Activated CD4-positive, alpha-beta T cell treated with anti-CD3 and anti-CD28 coated beads for 36 hours (primary cell): ENCODE data around the gene SLC12A5. TPM values are rescaled to one million over a fixed set of nuclear protein-coding genes. Genes with fewer than 3 reads are reported as not detected.
"Not testable (repeated sequence)": the region's sequence is repeated elsewhere in the genome, so short reads cannot be mapped to it uniquely, and the experiment has no call there.

ENCODE experiments used
- ATAC-seq: fragments of 200-7000 bp; cut with Tn5 transposase; one replicate; pipeline ENCODE4 v1.10.0; 2021; ENCODE audit warnings: mild to moderate bottlenecking, moderate library complexity
- CTCF ChIA-PET: fragments of 350-600 bp; sonication (Branson Sonifier 250); formaldehyde crosslinking; loops from one replicate; lab custom pipeline; 2021; ENCODE audit warnings: antibody characterized with exemption; lab: Charles Lee
- POLR2A ChIA-PET: fragments of 350-600 bp; sonication (Branson Sonifier 250); formaldehyde crosslinking; loops from one replicate; lab custom pipeline; 2021; ENCODE audit warnings: antibody characterized with exemption, inconsistent platforms; lab: Charles Lee
- DNase-seq: peaks from one replicate; pipeline ENCODE4 v3.0.0-alpha.2; 2020
- H3K27ac Mint-ChIP-seq: one replicate; pipeline ENCODE4 v1.8.0; 2021; ENCODE audit warnings: mixed read lengths
- H3K27me3 Mint-ChIP-seq: one replicate; pipeline ENCODE4 v1.8.0; 2021; ENCODE audit warnings: mixed read lengths
- H3K36me3 Mint-ChIP-seq: one replicate; pipeline ENCODE4 v1.8.0; 2021; ENCODE audit warnings: low read depth, mixed read lengths
- H3K4me1 Mint-ChIP-seq: one replicate; pipeline ENCODE4 v1.8.0; 2021; ENCODE audit warnings: mixed read lengths
- H3K4me3 Mint-ChIP-seq: one replicate; pipeline ENCODE4 v1.8.0; 2021; ENCODE audit warnings: mild to moderate bottlenecking, moderate library complexity, mixed read lengths
- H3K9me3 Mint-ChIP-seq: one replicate; pipeline ENCODE4 v1.8.0; 2021; ENCODE audit warnings: low read depth, mixed read lengths
- intact Hi-C, 2 experiments: fragments of 100-400 bp; cut with DNase I in 1 of 2; cut with micrococcal nuclease in 1 of 2; formaldehyde crosslinking; loops; one replicate each; pipeline versions ENCODE4 v1.14.2 to v1.15.1; 2022 to 2024; cut with DNase I, micrococcal nuclease
- total RNA-seq, 2 experiments: library from RNA; stranded (reverse); gene quantifications; one replicate each; pipeline ENCODE4 v1.2.3, GENCODE V29; 2021

SLC12A5 gene
- total RNA-seq, 2 experiments from 2014 or later, result 0.49 to 0.73 TPM

DNA sequence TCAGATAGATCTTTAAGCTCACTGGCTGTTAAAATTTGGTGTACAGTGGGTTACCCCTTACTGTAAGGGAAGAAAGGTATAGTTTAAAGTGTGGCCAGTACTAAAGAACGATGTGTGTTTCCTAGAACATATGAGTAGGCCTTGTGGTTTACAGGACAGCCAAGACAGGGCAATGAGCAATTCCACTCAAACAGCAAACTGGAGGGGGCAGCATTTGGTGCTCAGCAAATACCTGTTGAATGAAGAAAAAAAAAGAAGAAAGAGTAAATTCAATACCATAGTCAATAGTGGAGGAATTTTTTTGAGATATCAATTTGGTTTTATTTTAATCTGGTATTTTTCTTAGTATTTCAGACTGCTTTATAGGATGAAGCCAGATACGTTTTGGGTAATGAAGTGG lies 64.5 kb downstream of the SLC12A5 start:
- CTCF ChIA-PET, result no interaction called here

GRCh38 chr20:46099491-46100287 lies 70.7 kb downstream of the SLC12A5 start:
- H3K9me3 Mint-ChIP-seq, result no peaks in the 10 kb centered on the region
- H3K27ac Mint-ChIP-seq, result no peak overlapping the region
- H3K4me1 Mint-ChIP-seq, result no peaks in the 10 kb centered on the region
- peaks cover 32% of the 10 kb centered on the region for H3K27me3 Mint-ChIP-seq
- H3K36me3 Mint-ChIP-seq, result no peaks in the 10 kb centered on the region
- ATAC-seq (no peak), DNase-seq (peak; percentile 34)
- intact Hi-C loops, result no loop called here
- ChIA-PET CTCF (interaction anchor here (1.1 to 1.6 kb wide), 2 partner anchors 12 to 77 kb away, joined by 3 to 5 read pairs; no protein-coding TSS in a partner anchor), POLR2A (no interaction called here)
- H3K4me3 Mint-ChIP-seq, result no peak overlapping the region

More for the DNA sequence above, 64.5 kb downstream of the SLC12A5 start:
- Mint-ChIP-seq H3K4me3 (no peak overlapping the region), H3K36me3 (no peaks in the 10 kb centered on the region), H3K27ac (no peak overlapping the region), H3K27me3 (peaks cover 2% of the 10 kb centered on the region), H3K4me1 (peaks cover 9% of the 10 kb centered on the region), H3K9me3 (no peaks in the 10 kb centered on the region)
- ATAC-seq, result no peak
- no peak for DNase-seq
- POLR2A ChIA-PET, result no interaction called here
- intact Hi-C loops, result loop anchor here in 1 of 2 experiments (5.0 kb wide), 1 partner anchor 731 kb away; the partner anchor contains the start of gene SYS1

GRCh38 chr20:46100444-46100843 lies 71.4 kb downstream of the SLC12A5 start:
- DNase-seq, H3K9me3 Mint-ChIP-seq, H3K4me1 Mint-ChIP-seq, H3K36me3 Mint-ChIP-seq, H3K4me3 Mint-ChIP-seq, ATAC-seq, intact Hi-C loops, H3K27ac Mint-ChIP-seq: not testable (repeated sequence)
- CTCF ChIA-PET, result interaction anchor here (1.6 kb wide), 1 partner anchor 12 kb away, joined by 5 read pairs; no protein-coding TSS in a partner anchor
- POLR2A ChIA-PET, result interaction anchor here (0.6 kb wide), 1 partner anchor 139 kb away, joined by 3 read pairs; no protein-coding TSS in a partner anchor
- H3K27me3 Mint-ChIP-seq, result peaks cover 38% of the 10 kb centered on the region

- POLR2A ChIA-PET, result interaction anchor here (0.6 kb wide), 1 partner anchor 139 kb away, joined by 3 read pairs; no protein-coding TSS in a partner anchor
- DNase-seq (no peak), ATAC-seq (no peak)
- H3K4me1 Mint-ChIP-seq, result no peaks in the 10 kb centered on the region
- intact Hi-C loops, result no loop called here
- H3K9me3 Mint-ChIP-seq, result no peaks in the 10 kb centered on the region
- H3K27ac Mint-ChIP-seq, result no peak overlapping the region
- no peaks in the 10 kb centered on the region for H3K36me3 Mint-ChIP-seq
- H3K4me3 Mint-ChIP-seq, result no peak overlapping the region
- peaks cover 40% of the 10 kb centered on the region for H3K27me3 Mint-ChIP-seq
- CTCF ChIA-PET, result no interaction called here
These were observed 72.0 kb downstream of the SLC12A5 start for GRCh38 chr20:46100988-46101387.

- ChIA-PET CTCF (no interaction called here), POLR2A (no interaction called here)
- peaks cover 44% of the 10 kb centered on the region for H3K27me3 Mint-ChIP-seq
These were observed 72.9 kb downstream of the SLC12A5 start for GRCh38 chr20:46101957-46102356.

DNA sequence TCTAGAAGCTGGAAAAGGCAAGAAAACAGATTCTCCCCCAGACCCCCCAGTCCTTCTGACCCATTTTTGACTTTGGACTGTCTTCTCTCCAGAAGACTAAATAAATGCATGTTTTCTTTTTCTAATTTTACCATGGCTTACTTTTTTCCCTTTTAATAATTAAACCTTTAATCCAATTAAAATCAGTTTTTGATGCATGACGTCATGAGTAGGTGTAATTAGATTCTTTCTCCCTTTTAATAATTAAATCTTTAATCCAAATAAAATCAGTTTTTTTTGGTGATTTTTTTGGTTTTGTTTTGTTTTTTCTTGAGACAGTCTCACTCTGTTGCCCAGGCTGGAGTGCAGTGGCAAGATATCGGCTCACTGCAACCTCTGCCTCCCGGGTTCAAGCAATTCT lies 73.9 kb downstream of the SLC12A5 start:
- CTCF ChIA-PET, result interaction anchor here (1.0 kb wide), 1 partner anchor 30 kb away, joined by 3 read pairs; no protein-coding TSS in a partner anchor
- no peak overlapping the region for H3K27ac Mint-ChIP-seq
- no peaks in the 10 kb centered on the region for H3K9me3 Mint-ChIP-seq
- DNase-seq (no peak), ATAC-seq (no peak)
- H3K4me3 Mint-ChIP-seq, result no peak overlapping the region
- no peaks in the 10 kb centered on the region for H3K4me1 Mint-ChIP-seq
- H3K27me3 Mint-ChIP-seq, result peaks cover 48% of the 10 kb centered on the region
- intact Hi-C loops, result no loop called here
- no peaks in the 10 kb centered on the region for H3K36me3 Mint-ChIP-seq
- POLR2A ChIA-PET, result no interaction called here

More at GRCh38 chr20:46101957-46102356, 72.9 kb downstream of the SLC12A5 start:
- no peaks in the 10 kb centered on the region for H3K4me1 Mint-ChIP-seq
- no peaks in the 10 kb centered on the region for H3K9me3 Mint-ChIP-seq
- no peak overlapping the region for H3K4me3 Mint-ChIP-seq
- ATAC-seq (no peak), DNase-seq (no peak)
- H3K27ac Mint-ChIP-seq, result no peak overlapping the region
- no peaks in the 10 kb centered on the region for H3K36me3 Mint-ChIP-seq
- intact Hi-C loops, result no loop called here

- Mint-ChIP-seq H3K27me3 (peaks cover 50% of the 10 kb centered on the region), H3K4me1 (no peaks in the 10 kb centered on the region), H3K27ac (no peak overlapping the region), H3K4me3 (no peak overlapping the region), H3K36me3 (no peaks in the 10 kb centered on the region), H3K9me3 (no peaks in the 10 kb centered on the region)
- intact Hi-C loops, result no loop called here
- DNase-seq (no peak), ATAC-seq (no peak)
- ChIA-PET CTCF (interaction anchor here (0.8 kb wide), 1 partner anchor 91 kb away, joined by 3 read pairs; no protein-coding TSS in a partner anchor), POLR2A (interaction anchor here (0.6 kb wide), 1 partner anchor 297 kb away, joined by 3 read pairs; no protein-coding TSS in a partner anchor)
These were observed 75.2 kb downstream of the SLC12A5 start for GRCh38 chr20:46104262-46104661.

DNA sequence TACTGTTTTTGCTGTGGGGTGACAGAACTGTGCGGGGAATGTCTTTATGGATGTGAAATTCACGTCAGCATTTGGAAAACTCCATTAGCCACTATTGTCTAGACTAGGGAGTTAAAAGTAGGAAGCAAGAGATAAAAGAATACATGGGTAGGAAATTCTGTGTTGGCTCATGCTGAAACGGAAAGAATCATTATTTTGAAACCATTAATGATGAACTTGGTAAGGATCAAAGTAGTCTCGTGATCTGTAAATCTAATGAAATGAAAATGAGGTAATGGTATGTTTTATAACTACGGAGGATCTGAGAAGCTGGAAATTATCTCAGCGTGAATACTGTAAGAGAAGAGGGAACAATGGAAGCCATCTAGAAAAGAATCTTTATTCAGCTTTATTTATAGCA lies 78.0 kb downstream of the SLC12A5 start:
- Mint-ChIP-seq H3K4me1 (peaks cover 8% of the 10 kb centered on the region), H3K9me3 (no peaks in the 10 kb centered on the region), H3K27me3 (peaks cover 44% of the 10 kb centered on the region), H3K27ac (no peak overlapping the region), H3K4me3 (no peak overlapping the region), H3K36me3 (no peaks in the 10 kb centered on the region)
- ChIA-PET CTCF (interaction anchor here (0.7 to 1.5 kb wide), 3 partner anchors 10 to 85 kb away, joined by 3 to 5 read pairs (median 4); no protein-coding TSS in a partner anchor), POLR2A (no interaction called here)
- DNase-seq (no peak), ATAC-seq (no peak)
- intact Hi-C loops, result no loop called here

GRCh38 chr20:46108435-46108841 lies 79.4 kb downstream of the SLC12A5 start:
- ATAC-seq (peak; percentile 51), DNase-seq (no peak)
- ChIA-PET POLR2A (no interaction called here), CTCF (interaction anchor here (0.7 to 1.4 kb wide), 2 partner anchors 86 to 122 kb away, joined by 3 to 5 read pairs; no protein-coding TSS in a partner anchor)
- H3K4me3 Mint-ChIP-seq, result no peak overlapping the region
- H3K36me3 Mint-ChIP-seq, result no peaks in the 10 kb centered on the region
- intact Hi-C loops, result no loop called here
- H3K4me1 Mint-ChIP-seq, result peaks cover 8% of the 10 kb centered on the region
- no peak overlapping the region for H3K27ac Mint-ChIP-seq
- H3K27me3 Mint-ChIP-seq, result peaks cover 41% of the 10 kb centered on the region
- no peaks in the 10 kb centered on the region for H3K9me3 Mint-ChIP-seq

DNA sequence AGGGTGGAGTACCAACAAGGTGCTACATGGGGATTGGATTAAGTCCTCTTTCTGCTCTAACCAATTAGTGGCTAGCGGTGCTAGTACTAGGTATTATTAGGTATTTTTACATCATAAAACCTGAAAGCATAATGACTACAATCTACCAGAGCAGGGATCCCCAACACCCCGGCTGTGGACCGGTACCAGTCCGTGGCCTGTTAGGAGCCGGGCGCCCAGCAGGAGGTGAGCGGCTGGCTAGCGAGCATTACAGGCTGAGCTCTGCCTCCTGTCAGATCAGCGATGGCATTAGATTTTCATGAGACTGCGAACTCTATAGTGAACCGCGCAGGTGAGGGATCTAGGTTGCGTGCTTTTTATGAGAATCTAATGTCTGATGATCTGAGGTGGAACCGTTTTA lies 80.0 kb downstream of the SLC12A5 start:
- ATAC-seq (no peak), DNase-seq (no peak)
- intact Hi-C loops, result no loop called here
- Mint-ChIP-seq H3K27me3 (peaks cover 43% of the 10 kb centered on the region), H3K27ac (no peak overlapping the region), H3K4me3 (no peak overlapping the region), H3K4me1 (peaks cover 8% of the 10 kb centered on the region), H3K36me3 (no peaks in the 10 kb centered on the region), H3K9me3 (no peaks in the 10 kb centered on the region)
- ChIA-PET POLR2A (no interaction called here), CTCF (no interaction called here)
